T-helper 17 cell (primary cell): ENCODE results near the gene PEX16. TPM values are rescaled to one million over a fixed set of nuclear protein-coding genes. Genes with fewer than 3 reads are reported as not detected.
A peak's percentile ranks its signal among the peaks of the same experiment; 100 is the strongest.

ENCODE experiments used
- ATAC-seq: fragments of 150-1000 bp; cut with Tn5 transposase; 2 replicates; pipeline ENCODE4 v1.10.0; 2021; ENCODE audit warnings: mild to moderate bottlenecking, moderate library complexity
- DNase-seq, 3 donors: peaks; one replicate each; pipeline versions ENCODE4 v3.0.0 to v3.0.0-alpha.2; 2020 to 2021
- H3K9me3 ChIP-seq: one replicate; pipeline ENCODE4 v1.7.0; 2013; ENCODE audit warnings: low read length, mild to moderate bottlenecking; ENCODE audit not compliant: control insufficient read depth, poor library complexity, severe bottlenecking
- H3K27ac Mint-ChIP-seq: one replicate; pipeline ENCODE4 v1.8.0; 2022; ENCODE audit warnings: mild to moderate bottlenecking, moderate library complexity, mixed read lengths
- H3K27me3 Mint-ChIP-seq: one replicate; pipeline ENCODE4 v1.8.0; 2022; ENCODE audit warnings: mixed read lengths
- H3K36me3 Mint-ChIP-seq: one replicate; pipeline ENCODE4 v1.8.0; 2022; ENCODE audit warnings: low read depth, mixed read lengths
- H3K4me1 Mint-ChIP-seq: one replicate; pipeline ENCODE4 v1.8.0; 2022; ENCODE audit warnings: mild to moderate bottlenecking, mixed read lengths
- H3K4me3 Mint-ChIP-seq: one replicate; pipeline ENCODE4 v1.8.0; 2022; ENCODE audit warnings: mild to moderate bottlenecking, moderate library complexity, mixed read lengths
- total RNA-seq, 4 donors: library from RNA in 2 of 4; stranded (reverse) in 2 of 4; gene quantifications; one replicate each; pipeline ENCODE4 v1.2.3 and lab custom pipeline; 2022 to 2026

PEX16 gene
- total RNA-seq, 2 donors from 2014 or later: 59.1 to 64.2 TPM

GRCh38 chr11:45936511-45937054 lies 18.9 kb upstream of the PEX16 start:
- peaks cover 5% of the 10 kb centered on the region for H3K4me1 Mint-ChIP-seq
- ATAC-seq (no peak), DNase-seq (no peak)
- H3K27me3 Mint-ChIP-seq: no peaks in the 10 kb centered on the region
- H3K27ac Mint-ChIP-seq: peak overlapping the region; percentile 11
- no peaks in the 10 kb centered on the region for H3K36me3 Mint-ChIP-seq
- H3K9me3 ChIP-seq: no peaks in the 10 kb centered on the region
- no peak overlapping the region for H3K4me3 Mint-ChIP-seq

GRCh38 chr11:45935349-45936064 lies 17.8 kb upstream of the PEX16 start:
- DNase-seq: no peak
- Mint-ChIP-seq H3K4me3 (no peak overlapping the region), H3K27ac (no peak overlapping the region), H3K4me1 (peaks cover 14% of the 10 kb centered on the region), H3K27me3 (no peaks in the 10 kb centered on the region), H3K36me3 (no peaks in the 10 kb centered on the region)
- no peak for ATAC-seq
- no peaks in the 10 kb centered on the region for H3K9me3 ChIP-seq

- DNase-seq (no peak), ATAC-seq (no peak)
- Mint-ChIP-seq H3K27me3 (no peaks in the 10 kb centered on the region), H3K27ac (no peak overlapping the region), H3K36me3 (no peaks in the 10 kb centered on the region), H3K4me3 (no peak overlapping the region), H3K4me1 (peaks cover 21% of the 10 kb centered on the region)
- H3K9me3 ChIP-seq: no peaks in the 10 kb centered on the region
Observed at GRCh38 chr11:45934580-45935318, 17.1 kb upstream of the PEX16 start.

- Mint-ChIP-seq H3K27me3 (no peaks in the 10 kb centered on the region), H3K36me3 (no peaks in the 10 kb centered on the region), H3K4me3 (no peak overlapping the region), H3K4me1 (peaks cover 27% of the 10 kb centered on the region), H3K27ac (no peak overlapping the region)
- ATAC-seq (no peak), DNase-seq (no peak)
- H3K9me3 ChIP-seq: no peaks in the 10 kb centered on the region
Observed at GRCh38 chr11:45933846-45934579, 16.3 kb upstream of the PEX16 start.

- Mint-ChIP-seq H3K4me1 (peaks cover 29% of the 10 kb centered on the region), H3K4me3 (peak overlapping the region; percentile 3), H3K27ac (peak overlapping the region; percentile 43), H3K36me3 (no peaks in the 10 kb centered on the region), H3K27me3 (no peaks in the 10 kb centered on the region)
- H3K9me3 ChIP-seq: no peaks in the 10 kb centered on the region
- DNase-seq (no peak), ATAC-seq (peak; percentile 16)
Observed at GRCh38 chr11:45933131-45933831, 15.6 kb upstream of the PEX16 start.

GRCh38 chr11:45932217-45932616 lies 14.5 kb upstream of the PEX16 start:
- no peaks in the 10 kb centered on the region for H3K9me3 ChIP-seq
- peak overlapping the region; percentile 49 for H3K4me3 Mint-ChIP-seq
- ATAC-seq (no peak), DNase-seq (no peak)
- H3K4me1 Mint-ChIP-seq: peaks cover 32% of the 10 kb centered on the region
- no peaks in the 10 kb centered on the region for H3K36me3 Mint-ChIP-seq
- no peak overlapping the region for H3K27ac Mint-ChIP-seq
- H3K27me3 Mint-ChIP-seq: no peaks in the 10 kb centered on the region

GRCh38 chr11:45931739-45932138 lies 14.1 kb upstream of the PEX16 start:
- peak overlapping the region; percentile 49 for H3K4me3 Mint-ChIP-seq
- H3K9me3 ChIP-seq: no peaks in the 10 kb centered on the region
- DNase-seq: no peak
- H3K27me3 Mint-ChIP-seq: no peaks in the 10 kb centered on the region
- no peak for ATAC-seq
- peaks cover 32% of the 10 kb centered on the region for H3K4me1 Mint-ChIP-seq
- peak overlapping the region; percentile 99 for H3K27ac Mint-ChIP-seq
- no peaks in the 10 kb centered on the region for H3K36me3 Mint-ChIP-seq

GRCh38 chr11:45930951-45931570 lies 13.4 kb upstream of the PEX16 start:
- H3K9me3 ChIP-seq: no peaks in the 10 kb centered on the region
- DNase-seq (no peak), ATAC-seq (no peak)
- Mint-ChIP-seq H3K4me3 (peak overlapping the region; percentile 28), H3K4me1 (peaks cover 32% of the 10 kb centered on the region), H3K27ac (peak overlapping the region; percentile 99), H3K36me3 (no peaks in the 10 kb centered on the region), H3K27me3 (no peaks in the 10 kb centered on the region)

GRCh38 chr11:45930031-45930794 lies 12.5 kb upstream of the PEX16 start:
- Mint-ChIP-seq H3K27ac (peak overlapping the region; percentile 99), H3K4me3 (peak overlapping the region; percentile 89), H3K36me3 (no peaks in the 10 kb centered on the region), H3K4me1 (peaks cover 32% of the 10 kb centered on the region), H3K27me3 (no peaks in the 10 kb centered on the region)
- no peak for DNase-seq
- peak; percentile 84 for ATAC-seq
- no peaks in the 10 kb centered on the region for H3K9me3 ChIP-seq

GRCh38 chr11:45929486-45930030 lies 11.9 kb upstream of the PEX16 start:
- H3K36me3 Mint-ChIP-seq: no peaks in the 10 kb centered on the region
- ATAC-seq (peak; percentile 19), DNase-seq (no peak)
- H3K4me3 Mint-ChIP-seq: peak overlapping the region; percentile 89
- H3K4me1 Mint-ChIP-seq: peaks cover 32% of the 10 kb centered on the region
- H3K9me3 ChIP-seq: no peaks in the 10 kb centered on the region
- peak overlapping the region; percentile 99 for H3K27ac Mint-ChIP-seq
- no peaks in the 10 kb centered on the region for H3K27me3 Mint-ChIP-seq

GRCh38 chr11:45928535-45929215 lies 11.0 kb upstream of the PEX16 start:
- no peak overlapping the region for H3K4me3 Mint-ChIP-seq
- ATAC-seq (no peak), DNase-seq (no peak)
- peaks cover 36% of the 10 kb centered on the region for H3K4me1 Mint-ChIP-seq
- no peaks in the 10 kb centered on the region for H3K36me3 Mint-ChIP-seq
- no peaks in the 10 kb centered on the region for H3K9me3 ChIP-seq
- no peak overlapping the region for H3K27ac Mint-ChIP-seq
- H3K27me3 Mint-ChIP-seq: no peaks in the 10 kb centered on the region
